ENCODE data around the gene ICAM4.

DNA sequence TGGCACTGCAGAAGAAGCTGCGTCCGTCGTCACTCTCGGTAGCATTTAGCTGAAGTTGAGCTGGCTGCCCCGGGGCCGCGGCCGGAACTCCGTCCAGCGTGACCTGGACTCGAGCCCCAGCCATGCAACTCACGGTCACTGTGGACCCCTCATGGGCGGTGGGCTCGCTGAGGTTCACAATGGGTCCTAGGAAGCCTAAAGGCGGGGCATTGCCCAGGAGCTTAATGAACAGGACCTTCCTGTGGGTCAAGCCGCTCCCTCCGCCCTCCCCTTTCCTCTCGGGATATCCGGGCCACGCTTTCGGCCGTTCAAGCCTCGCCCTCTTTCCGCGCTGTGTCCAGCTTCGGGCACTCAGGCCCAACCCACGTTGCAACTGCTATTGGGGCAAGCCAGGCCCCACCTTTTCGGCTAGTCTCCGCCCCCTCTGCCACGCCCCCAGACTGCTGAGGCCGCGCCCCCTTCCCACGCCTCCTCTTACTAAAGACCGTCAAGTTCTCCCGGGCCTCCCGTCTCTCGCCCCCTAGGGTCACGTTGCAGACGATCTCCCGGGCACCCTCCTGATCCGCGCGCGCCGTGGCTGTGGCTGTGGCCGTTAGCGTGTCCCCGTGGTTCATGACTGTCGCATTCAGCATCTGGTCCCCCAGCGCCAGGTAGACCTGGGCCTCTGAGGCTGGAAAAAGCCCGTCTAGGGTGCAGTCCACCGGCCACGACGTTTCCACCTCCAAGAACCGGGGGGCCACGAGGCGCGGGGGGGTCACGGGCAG is 48.0 kb downstream of the ICAM4 start:
- TF ChIP-seq ZSCAN22 (CRISPR knock-in tag; IDR thresholded peaks at IDR 0.05) (no peak), TFDP2 (CRISPR knock-in tag; IDR thresholded peaks at IDR 0.05) (peak; percentile 74), ISX (CRISPR knock-in tag; conservative IDR thresholded peaks at IDR 0.05) (peak; percentile 54; the same call in 1 of the 2 replicates), EZH2 (conservative IDR thresholded peaks at IDR 0.05; ENCODE audit: low read depth, low read length) (no peak), HDAC6 (IDR thresholded peaks at IDR 0.05; ENCODE audit: low read depth, low read length) (no peak), ELF3 (CRISPR knock-in tag; IDR thresholded peaks at IDR 0.05) (0 out of 2 replicates have a peak, but pooled peaks have one; percentile 31), SRF (IDR thresholded peaks at IDR 0.05; ENCODE audit: low read depth, low read length) (no peak), SKIL (CRISPR knock-in tag; IDR thresholded peaks at IDR 0.05; ENCODE audit: borderline replicate concordance) (no peak), RBM22 (optimal IDR thresholded peaks at IDR 0.05; ENCODE audit: low read length) (peak; percentile 20), DR1 (CRISPR knock-in tag; IDR thresholded peaks at IDR 0.05) (peak; percentile 88), GABPB1 (CRISPR knock-in tag; IDR thresholded peaks at IDR 0.05) (peak; percentile 71; the same call in 1 of the 2 replicates)
- TF ChIP-seq, protein P1, sequence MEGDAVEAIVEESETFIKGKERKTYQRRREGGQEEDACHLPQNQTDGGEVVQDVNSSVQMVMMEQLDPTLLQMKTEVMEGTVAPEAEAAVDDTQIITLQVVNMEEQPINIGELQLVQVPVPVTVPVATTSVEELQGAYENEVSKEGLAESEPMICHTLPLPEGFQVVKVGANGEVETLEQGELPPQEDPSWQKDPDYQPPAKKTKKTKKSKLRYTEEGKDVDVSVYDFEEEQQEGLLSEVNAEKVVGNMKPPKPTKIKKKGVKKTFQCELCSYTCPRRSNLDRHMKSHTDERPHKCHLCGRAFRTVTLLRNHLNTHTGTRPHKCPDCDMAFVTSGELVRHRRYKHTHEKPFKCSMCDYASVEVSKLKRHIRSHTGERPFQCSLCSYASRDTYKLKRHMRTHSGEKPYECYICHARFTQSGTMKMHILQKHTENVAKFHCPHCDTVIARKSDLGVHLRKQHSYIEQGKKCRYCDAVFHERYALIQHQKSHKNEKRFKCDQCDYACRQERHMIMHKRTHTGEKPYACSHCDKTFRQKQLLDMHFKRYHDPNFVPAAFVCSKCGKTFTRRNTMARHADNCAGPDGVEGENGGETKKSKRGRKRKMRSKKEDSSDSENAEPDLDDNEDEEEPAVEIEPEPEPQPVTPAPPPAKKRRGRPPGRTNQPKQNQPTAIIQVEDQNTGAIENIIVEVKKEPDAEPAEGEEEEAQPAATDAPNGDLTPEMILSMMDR (CRISPR knock-in tag; IDR thresholded peaks at IDR 0.05): peak; percentile 60
- TF ChIP-seq, protein P2, sequence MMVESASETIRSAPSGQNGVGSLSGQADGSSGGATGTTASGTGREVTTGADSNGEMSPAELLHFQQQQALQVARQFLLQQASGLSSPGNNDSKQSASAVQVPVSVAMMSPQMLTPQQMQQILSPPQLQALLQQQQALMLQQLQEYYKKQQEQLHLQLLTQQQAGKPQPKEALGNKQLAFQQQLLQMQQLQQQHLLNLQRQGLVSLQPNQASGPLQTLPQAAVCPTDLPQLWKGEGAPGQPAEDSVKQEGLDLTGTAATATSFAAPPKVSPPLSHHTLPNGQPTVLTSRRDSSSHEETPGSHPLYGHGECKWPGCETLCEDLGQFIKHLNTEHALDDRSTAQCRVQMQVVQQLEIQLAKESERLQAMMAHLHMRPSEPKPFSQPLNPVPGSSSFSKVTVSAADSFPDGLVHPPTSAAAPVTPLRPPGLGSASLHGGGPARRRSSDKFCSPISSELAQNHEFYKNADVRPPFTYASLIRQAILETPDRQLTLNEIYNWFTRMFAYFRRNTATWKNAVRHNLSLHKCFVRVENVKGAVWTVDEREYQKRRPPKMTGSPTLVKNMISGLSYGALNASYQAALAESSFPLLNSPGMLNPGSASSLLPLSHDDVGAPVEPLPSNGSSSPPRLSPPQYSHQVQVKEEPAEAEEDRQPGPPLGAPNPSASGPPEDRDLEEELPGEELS (CRISPR knock-in tag; IDR thresholded peaks at IDR 0.05): peak; percentile 52; the same call in 1 of the 2 replicates
- TF ChIP-seq, protein P3, sequence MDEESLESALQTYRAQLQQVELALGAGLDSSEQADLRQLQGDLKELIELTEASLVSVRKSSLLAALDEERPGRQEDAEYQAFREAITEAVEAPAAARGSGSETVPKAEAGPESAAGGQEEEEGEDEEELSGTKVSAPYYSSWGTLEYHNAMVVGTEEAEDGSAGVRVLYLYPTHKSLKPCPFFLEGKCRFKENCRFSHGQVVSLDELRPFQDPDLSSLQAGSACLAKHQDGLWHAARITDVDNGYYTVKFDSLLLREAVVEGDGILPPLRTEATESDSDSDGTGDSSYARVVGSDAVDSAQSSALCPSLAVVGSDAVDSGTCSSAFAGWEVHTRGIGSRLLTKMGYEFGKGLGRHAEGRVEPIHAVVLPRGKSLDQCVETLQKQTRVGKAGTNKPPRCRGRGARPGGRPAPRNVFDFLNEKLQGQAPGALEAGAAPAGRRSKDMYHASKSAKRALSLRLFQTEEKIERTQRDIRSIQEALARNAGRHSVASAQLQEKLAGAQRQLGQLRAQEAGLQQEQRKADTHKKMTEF (CRISPR knock-in tag; IDR thresholded peaks at IDR 0.05): 0 out of 2 replicates have a peak, but pooled peaks have one; percentile 35
